H1 (cell line): ENCODE data around the gene VIPR2. TPM values are rescaled to one million over a fixed set of nuclear protein-coding genes. Genes with fewer than 3 reads are reported as not detected.

Experiments used
- CTCF ChIA-PET: fragments of 300-600 bp; sonication (Branson Sonifier 250); formaldehyde crosslinking; loops from one replicate; lab custom pipeline; 2021; ENCODE audit not compliant: partially characterized antibody; lab: Charles Lee
- POLR2A ChIA-PET: fragments of 300-600 bp; sonication (Branson Sonifier 250); formaldehyde crosslinking; loops from one replicate; lab custom pipeline; 2021; ENCODE audit warnings: inconsistent platforms; ENCODE audit not compliant: partially characterized antibody; lab: Charles Lee
- DNase-seq, 2 experiments: peaks; one replicate each; pipeline versions ENCODE4 v3.0.0 to v3.0.0-alpha.2; 2010 to 2022; ENCODE audit warnings: low spot score in 2 of 2, low read depth in 1 of 2, mixed read lengths in 1 of 2
- FAIRE-seq: peaks from 2 replicates; lab custom pipeline; 2011; peaks lifted over from hg19 to GRCh38; lab: Jason Lieb, UNC
- H2AFZ ChIP-seq: 2 replicates; pipeline ENCODE4 v1.8.1; 2012; ENCODE audit warnings: low read length, inconsistent platforms
- H2AK5ac ChIP-seq: 2 replicates; pipeline ENCODE4 v1.6.1; 2013; ENCODE audit warnings: low read depth, low read length
- H2BK120ac ChIP-seq: replicated peaks from 2 replicates; pipeline ENCODE3; 2013; ENCODE audit warnings: low read depth, low read length, inconsistent platforms
- H2BK12ac ChIP-seq: 2 replicates; pipeline ENCODE4 v1.6.1; 2013; ENCODE audit warnings: low read depth, low read length
- H2BK15ac ChIP-seq: 2 replicates; pipeline ENCODE4 v1.6.1; 2013; ENCODE audit warnings: low read length
- H2BK20ac ChIP-seq: 2 replicates; pipeline ENCODE4 v1.6.1; 2013; ENCODE audit warnings: low read length
- H2BK5ac ChIP-seq: 2 replicates; pipeline ENCODE4 v1.6.1; 2013; ENCODE audit warnings: low read depth, low read length
- H3K14ac ChIP-seq: 2 replicates; pipeline ENCODE4 v1.6.1; 2013; ENCODE audit warnings: inconsistent platforms; ENCODE audit not compliant: insufficient read length
- H3K18ac ChIP-seq: 2 replicates; pipeline ENCODE4 v1.6.1; 2013; ENCODE audit warnings: low read length; ENCODE audit errors: extremely low read depth
- H3K23ac ChIP-seq: 2 replicates; pipeline ENCODE4 v1.6.1; 2013; ENCODE audit warnings: inconsistent platforms; ENCODE audit not compliant: insufficient read length
- H3K23me2 ChIP-seq: 2 replicates; pipeline ENCODE4 v1.6.1; 2013; ENCODE audit warnings: low read depth, low read length
- H3K27ac ChIP-seq: 2 replicates; pipeline ENCODE4 v1.6.1; 2011; ENCODE audit warnings: low read depth, low read length, inconsistent platforms
- H3K27me3 ChIP-seq, 4 experiments: replicated peaks in 1 of 4; 1 replicate in 1 of 4; 2 replicates in 3 of 4; pipeline versions ENCODE4 v1.6.1 to v1.8.1; 2011 to 2013; ENCODE audit warnings: low read length in 3 of 4, mild to moderate bottlenecking in 3 of 4, inconsistent platforms in 2 of 4, mixed read lengths in 2 of 4, moderate library complexity in 1 of 4; ENCODE audit not compliant: control insufficient read depth in 3 of 4, insufficient read depth in 3 of 4; ENCODE audit errors: extremely low read depth in 1 of 4
- H3K36me3 ChIP-seq, 4 experiments: 2 replicates each; pipeline versions ENCODE4 v1.6.1 to v1.8.1; 2011 to 2013; ENCODE audit warnings: mild to moderate bottlenecking in 4 of 4, low read length in 3 of 4, moderate library complexity in 2 of 4, control low read depth in 1 of 4, inconsistent platforms in 1 of 4; ENCODE audit not compliant: insufficient read depth in 4 of 4, control insufficient read depth in 2 of 4
- H3K4ac ChIP-seq: replicated peaks from 2 replicates; pipeline ENCODE3; 2013; ENCODE audit warnings: low read length, low read depth, mixed read lengths, inconsistent platforms; ENCODE audit not compliant: insufficient read length
- H3K4me1 ChIP-seq, 4 experiments: replicated peaks in 1 of 4; 1 replicate in 1 of 4; 2 replicates in 3 of 4; pipeline versions ENCODE4 v1.6.1 to v1.8.1; 2011 to 2013; ENCODE audit warnings: low read length in 3 of 4, inconsistent platforms in 2 of 4, mixed read lengths in 1 of 4; ENCODE audit not compliant: insufficient read depth in 4 of 4, control insufficient read depth in 3 of 4
- H3K4me2 ChIP-seq, 2 experiments: 2 replicates each; pipeline versions ENCODE4 v1.6.1 to v1.8.1; 2011 to 2013; ENCODE audit warnings: low read depth in 2 of 2, low read length in 2 of 2, control low read depth in 1 of 2, inconsistent platforms in 1 of 2, mild to moderate bottlenecking in 1 of 2; ENCODE audit not compliant: insufficient read depth in 1 of 2
- H3K4me3 ChIP-seq, 4 experiments: fragments of 200-600, 300-600 bp in 1 of 4; sonication (generic), shearing (Covaris generic), sonication (Bioruptor Twin) in 1 of 4; 2 replicates each; pipeline versions ENCODE4 v1.5.1 to v1.8.1; 2011 to 2016; ENCODE audit warnings: low read length in 4 of 4, low read depth in 3 of 4, control low read depth in 2 of 4, inconsistent platforms in 2 of 4, mild to moderate bottlenecking in 2 of 4, mixed read lengths in 1 of 4, moderate library complexity in 1 of 4; ENCODE audit not compliant: insufficient read depth in 2 of 4; ENCODE audit errors: extremely low read depth in 1 of 4
- H3K56ac ChIP-seq: replicated peaks from 2 replicates; pipeline ENCODE3; 2013; ENCODE audit warnings: low read depth, mild to moderate bottlenecking, mixed read lengths, low read length, inconsistent platforms; ENCODE audit not compliant: insufficient read length
- H3K79me1 ChIP-seq: 2 replicates; pipeline ENCODE4 v1.6.1; 2013; ENCODE audit warnings: low read depth, low read length, control low read depth
- H3K79me2 ChIP-seq, 2 experiments: 2 replicates each; pipeline versions ENCODE4 v1.6.1 to v1.8.1; 2012 to 2013; ENCODE audit warnings: low read length in 2 of 2, mild to moderate bottlenecking in 2 of 2, inconsistent platforms in 1 of 2; ENCODE audit not compliant: insufficient read depth in 2 of 2, control insufficient read depth in 1 of 2
- H3K9ac ChIP-seq, 4 experiments: replicated peaks in 1 of 4; 1 replicate in 1 of 4; 2 replicates in 3 of 4; pipeline versions ENCODE4 v1.6.1 to v1.8.1; 2011 to 2013; ENCODE audit warnings: low read depth in 3 of 4, low read length in 3 of 4, control low read depth in 2 of 4, mild to moderate bottlenecking in 2 of 4, moderate library complexity in 2 of 4, inconsistent platforms in 1 of 4; ENCODE audit errors: extremely low read depth in 1 of 4
- H3K9me3 ChIP-seq, 2 experiments: 2 replicates each; pipeline versions ENCODE4 v1.6.1 to v1.8.1; 2012 to 2013; ENCODE audit warnings: mild to moderate bottlenecking in 2 of 2, moderate library complexity in 2 of 2, control low read depth in 1 of 2, inconsistent platforms in 1 of 2, low read depth in 1 of 2, low read length in 1 of 2, mixed read lengths in 1 of 2; ENCODE audit not compliant: insufficient read depth in 2 of 2
- H4K20me1 ChIP-seq, 2 experiments: replicated peaks in 1 of 2; 2 replicates each; pipeline versions ENCODE3 to v1.8.1; 2011 to 2013; ENCODE audit warnings: inconsistent platforms in 2 of 2, low read length in 2 of 2, mild to moderate bottlenecking in 1 of 2; ENCODE audit not compliant: insufficient read depth in 2 of 2, control insufficient read depth in 1 of 2
- H4K5ac ChIP-seq: 2 replicates; pipeline ENCODE4 v1.6.1; 2013; ENCODE audit warnings: low read length, low read depth, mixed read lengths, inconsistent platforms; ENCODE audit not compliant: insufficient read length
- H4K8ac ChIP-seq: 2 replicates; pipeline ENCODE4 v1.8.0; 2013; ENCODE audit warnings: mild to moderate bottlenecking, moderate library complexity, low read length, inconsistent platforms; ENCODE audit not compliant: insufficient read depth; ENCODE audit errors: extremely low read depth
- H4K91ac ChIP-seq: replicated peaks from 2 replicates; pipeline ENCODE3; 2013; ENCODE audit warnings: low read length, mixed read lengths, inconsistent platforms; ENCODE audit not compliant: insufficient read length
- EZH2 ChIP-seq: fragments of 200-600 bp; sonication (generic); IDR thresholded peaks from 2 replicates; pipeline ENCODE4 v1.7.1; 2012; ENCODE audit warnings: low read depth, mild to moderate bottlenecking, moderate library complexity, low read length, inconsistent platforms; ENCODE audit not compliant: severe bottlenecking
- GABPA ChIP-seq: IDR thresholded peaks from 2 replicates; pipeline ENCODE4 v1.6.1; 2011; ENCODE audit warnings: mild to moderate bottlenecking, low read length, moderate library complexity, borderline replicate concordance; ENCODE audit not compliant: insufficient read depth
- KDM1A ChIP-seq: fragments of 200-600, 300-600 bp; sonication (generic); IDR thresholded peaks from 2 replicates; pipeline ENCODE4 v1.7.1; 2016; ENCODE audit warnings: mild to moderate bottlenecking, low read length, borderline replicate concordance
- MAFK ChIP-seq: IDR thresholded peaks from 2 replicates; pipeline ENCODE4 v1.6.1; 2012; ENCODE audit warnings: low read depth, mild to moderate bottlenecking, improper control_type of control experiment, low read length
- POU5F1 ChIP-seq: IDR thresholded peaks from 2 replicates; pipeline ENCODE4 v1.6.1; 2011; ENCODE audit warnings: low read depth, mild to moderate bottlenecking, low read length, moderate library complexity
- SP2 ChIP-seq: IDR thresholded peaks from 2 replicates; pipeline ENCODE4 v1.6.1; 2012; ENCODE audit warnings: mild to moderate bottlenecking, low read length, inconsistent platforms
- TEAD4 ChIP-seq: IDR thresholded peaks from 2 replicates; pipeline ENCODE4 v1.6.1; 2012; ENCODE audit warnings: low read depth, low read length, inconsistent platforms, mixed read lengths
- USF2 ChIP-seq: IDR thresholded peaks from 2 replicates; pipeline ENCODE4 v1.6.1; 2011; ENCODE audit warnings: low read length, improper control_type of control experiment
- ZNF274 ChIP-seq: IDR thresholded peaks from 2 replicates; pipeline ENCODE4 v1.7.0; 2012; ENCODE audit warnings: low read length, borderline replicate concordance; ENCODE audit errors: extremely low read depth
- WGBS, 2 experiments: shearing (Covaris generic) in 1 of 2; methylation state at CpG; one replicate each; pipeline versions ENCODE4 v1.1.6 to v1.1.7; 2013 to 2015; ENCODE audit warnings: low lambda C conversion rate in 2 of 2, mixed read lengths in 2 of 2, inconsistent platforms in 1 of 2, low coverage in 1 of 2, missing lambda C conversion rate in 1 of 2; ENCODE audit not compliant: insufficient replicate concordance in 2 of 2, insufficient coverage in 1 of 2, insufficient read length in 1 of 2; ENCODE audit errors: extremely low coverage in 1 of 2, missing lambda C conversion rate in 1 of 2; 5-methylcytosine and 5-hydroxymethylcytosine counted together
- polyA plus RNA-seq, 7 experiments: library from polyadenylated mRNA; depleted of rRNA in 3 of 7; stranded (reverse) in 5 of 7; unstranded in 2 of 7; fragments of >200 nt in 5 of 7; fragments of 200-250 nt in 2 of 7; gene quantifications; 1 replicate in 5 of 7; 2 replicates in 1 of 7; 4 replicates in 1 of 7; pipeline versions ENCODE4 v1.2.1 to v1.2.3, GENCODE V29; 2011 to 2013; ENCODE audit warnings: missing spikeins in 2 of 7, mixed read lengths in 2 of 7
- total RNA-seq: library from RNA; stranded (reverse); fragmentation: NEBNext Ultra II Directional; extraction: Animal tissue kit (Norgen Biotek cat#: 25700); gene quantifications from 2 replicates; pipeline ENCODE4 v1.2.1, GENCODE V29; 2021

Gene VIPR2
- total and polyA plus RNA-seq, 2 of the 8 experiments (the other 6 are each of a cell fraction or from before 2014, with no cell fraction given): 2.4 to 6.3 TPM

- Histone ChIP-seq H3K23me2 (no peaks in the 10 kb centered on the region), H2BK12ac (no peak overlapping the region), H2AK5ac (no peak overlapping the region), H3K4ac (no peak overlapping the region), H2BK120ac (no peak overlapping the region), H3K9me3 (no peaks in the 10 kb centered on the region), H4K5ac (no peak overlapping the region), H4K20me1 (no peaks in the 10 kb centered on the region), H3K4me2 (no peak overlapping the region), H3K79me1 (0 out of 2 replicates have a peak, but pooled peaks cover 2% of the 10 kb centered on the region), H2BK15ac (no peak overlapping the region), H3K14ac (no peak overlapping the region), H3K9ac (no peak overlapping the region), H3K79me2 (no peaks in the 10 kb centered on the region), H2AFZ (no peak overlapping the region), H4K91ac (no peak overlapping the region), H2BK5ac (no peak overlapping the region), H4K8ac (no peak overlapping the region), H3K27me3 (no peaks in the 10 kb centered on the region), H3K4me1 (no peaks in the 10 kb centered on the region; a peak in 1 of 7 replicates), H3K27ac (no peak overlapping the region), H3K36me3 (no peaks in the 10 kb centered on the region), H3K4me3 (no peak overlapping the region), H3K56ac (no peak overlapping the region), H2BK20ac (no peak overlapping the region), H3K23ac (no peak overlapping the region), H3K18ac (no peak overlapping the region)
- FAIRE-seq: no peak
- DNase-seq: no peak
- WGBS, 2 experiments: 97% methylated on average over 4 of the region's 4 CpGs; no CpG with 5 or more reads in 1 of the 2 experiments
- ChIA-PET POLR2A (no interaction called here), CTCF (no interaction called here)
- no peak for TF ChIP-seq TEAD4
- no peak for TF ChIP-seq ZNF274
- TF ChIP-seq SP2: no peak
- no peak for TF ChIP-seq EZH2
- TF ChIP-seq MAFK: no peak
- TF ChIP-seq KDM1A: no peak
- no peak for TF ChIP-seq USF2
- TF ChIP-seq POU5F1: no peak
- no peak for TF ChIP-seq GABPA
Measured at GRCh38 chr7:159121476-159121875, 23.2 kb downstream of the VIPR2 start.
